Measurements from ENCODE around the gene RGS14.

Gene RGS14

DNA sequence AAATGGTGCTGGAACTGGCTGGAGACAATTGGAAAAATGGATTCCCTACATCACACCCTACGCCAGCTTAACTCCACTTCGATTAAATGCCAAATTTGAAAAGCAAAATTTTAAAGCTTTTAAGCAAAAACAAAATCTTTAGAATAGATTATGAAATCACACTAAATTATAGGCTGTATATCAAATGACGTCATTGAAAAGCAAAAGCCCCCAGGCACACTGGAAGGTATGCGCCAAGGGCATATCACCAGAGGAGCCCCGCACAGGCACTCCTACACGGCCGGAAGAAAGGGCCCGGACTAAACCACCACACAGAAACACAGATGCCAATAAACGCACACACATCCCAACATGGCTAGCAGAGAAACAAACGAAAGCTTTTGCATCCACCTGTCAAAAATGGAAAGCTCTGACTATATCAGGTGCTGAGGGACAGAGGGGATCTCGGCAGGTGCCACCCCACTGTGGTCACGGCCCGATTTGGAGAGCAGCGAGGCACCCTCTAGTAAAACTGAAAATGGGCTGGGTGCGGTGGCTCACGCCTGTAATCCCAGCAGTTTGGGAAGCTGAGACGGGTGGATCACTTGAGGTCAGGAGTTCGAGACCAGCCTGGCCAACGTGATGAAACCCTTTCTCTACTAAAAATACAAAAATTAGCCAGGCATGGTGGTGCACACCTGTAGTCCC, 29.0 kb upstream of the RGS14 start:
- Histone ChIP-seq H3K9me3 (ENCODE audit: control insufficient read depth, low read length) (no peaks in the 10 kb centered on the region), H3K4me1 (ENCODE audit: control insufficient read depth, insufficient read depth, low read length) (no peaks in the 10 kb centered on the region), H3K36me3 (ENCODE audit: control insufficient read depth, insufficient read depth, low read length) (peaks cover 3% of the 10 kb centered on the region), H3K4me3 (ENCODE audit: insufficient read depth, low read depth, low read length) (no peak overlapping the region), H3K27me3 (ENCODE audit: control insufficient read depth, insufficient read depth, low read length, poor library complexity, severe bottlenecking) (no peaks in the 10 kb centered on the region), H3K27ac (ENCODE audit: insufficient read depth, low read depth, low read length, poor library complexity, severe bottlenecking) (no peak overlapping the region)
- WGBS, 2 experiments, result 87 to 88% methylated on average over 18 to 19 of the region's 19 CpGs

DNA sequence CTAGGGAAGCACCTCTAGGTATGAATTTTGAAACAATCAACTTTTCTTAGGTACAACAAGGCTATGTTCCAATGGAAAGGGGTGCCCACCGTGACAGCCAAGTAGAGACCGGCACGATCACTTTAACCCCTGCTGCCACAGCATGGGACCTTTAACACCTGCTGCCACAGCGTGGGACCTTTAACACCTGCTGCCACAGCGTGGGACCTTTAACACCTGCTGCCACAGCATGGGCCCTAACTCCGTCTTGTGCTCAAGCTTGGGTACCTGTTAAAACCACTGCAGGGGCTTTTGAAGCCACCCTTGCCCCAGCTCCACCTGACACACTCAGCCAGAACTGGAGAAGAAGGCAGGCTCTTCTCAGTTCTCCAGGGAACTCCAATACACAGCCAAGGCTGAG, 27.8 kb upstream of the RGS14 start:
- no peaks in the 10 kb centered on the region for H3K4me1 ChIP-seq (ENCODE audit: control insufficient read depth, insufficient read depth, low read length)
- no peaks in the 10 kb centered on the region for H3K27me3 ChIP-seq (ENCODE audit: control insufficient read depth, insufficient read depth, low read length, poor library complexity, severe bottlenecking)
- H3K4me3 ChIP-seq (ENCODE audit: insufficient read depth, low read depth, low read length), result no peak overlapping the region
- WGBS, 2 experiments, result 93 to 94% methylated on average over 6 of the region's 6 CpGs
- no peaks in the 10 kb centered on the region for H3K9me3 ChIP-seq (ENCODE audit: control insufficient read depth, low read length)
- H3K36me3 ChIP-seq (ENCODE audit: control insufficient read depth, insufficient read depth, low read length), result peaks cover 11% of the 10 kb centered on the region
- no peak overlapping the region for H3K27ac ChIP-seq (ENCODE audit: insufficient read depth, low read depth, low read length, poor library complexity, severe bottlenecking)

DNA sequence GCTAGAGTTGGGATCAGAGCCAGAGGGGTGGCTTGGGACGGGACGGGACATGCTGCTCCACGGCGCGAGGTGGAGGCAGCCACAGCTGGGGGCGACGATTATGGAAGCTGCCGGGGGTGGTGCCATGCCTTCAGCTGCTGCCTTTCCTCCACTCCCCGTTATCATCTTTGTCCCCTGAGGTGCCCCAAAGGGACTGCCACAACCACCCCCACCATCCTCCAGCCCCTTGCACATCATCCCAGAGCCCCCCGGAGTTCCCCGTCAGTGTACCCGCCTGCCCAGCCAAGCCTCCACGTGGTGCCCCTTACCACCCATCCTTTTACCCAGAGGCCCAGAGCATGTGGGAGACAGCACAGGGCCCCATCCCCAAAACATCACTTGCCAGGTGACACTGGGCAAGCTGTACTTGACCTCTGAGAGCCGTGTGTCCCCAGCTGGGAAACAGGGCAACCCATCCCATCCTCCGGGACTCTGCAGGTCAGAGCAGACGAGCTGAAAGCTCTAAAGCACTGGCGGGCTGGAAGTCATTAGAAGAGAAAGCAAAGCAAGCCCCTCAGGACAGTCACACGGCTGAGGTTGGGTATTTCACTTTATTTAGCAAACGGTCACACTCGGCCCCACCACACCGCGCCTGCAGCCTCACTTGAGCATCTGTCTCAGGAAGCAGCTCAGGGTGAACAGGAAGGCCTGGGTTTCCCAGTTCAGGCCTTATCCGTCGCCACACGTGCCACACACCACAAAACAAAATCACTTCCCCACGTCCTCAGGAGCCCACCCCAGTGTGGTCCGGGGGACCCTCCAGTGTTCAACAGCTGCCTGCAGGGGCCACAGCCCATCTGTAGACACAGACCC, 26.5 kb upstream of the RGS14 start:
- H3K36me3 ChIP-seq (ENCODE audit: control insufficient read depth, insufficient read depth, low read length), result peaks cover 17% of the 10 kb centered on the region
- WGBS, 2 experiments, result 94% methylated on average over 27 of the region's 27 CpGs

DNA sequence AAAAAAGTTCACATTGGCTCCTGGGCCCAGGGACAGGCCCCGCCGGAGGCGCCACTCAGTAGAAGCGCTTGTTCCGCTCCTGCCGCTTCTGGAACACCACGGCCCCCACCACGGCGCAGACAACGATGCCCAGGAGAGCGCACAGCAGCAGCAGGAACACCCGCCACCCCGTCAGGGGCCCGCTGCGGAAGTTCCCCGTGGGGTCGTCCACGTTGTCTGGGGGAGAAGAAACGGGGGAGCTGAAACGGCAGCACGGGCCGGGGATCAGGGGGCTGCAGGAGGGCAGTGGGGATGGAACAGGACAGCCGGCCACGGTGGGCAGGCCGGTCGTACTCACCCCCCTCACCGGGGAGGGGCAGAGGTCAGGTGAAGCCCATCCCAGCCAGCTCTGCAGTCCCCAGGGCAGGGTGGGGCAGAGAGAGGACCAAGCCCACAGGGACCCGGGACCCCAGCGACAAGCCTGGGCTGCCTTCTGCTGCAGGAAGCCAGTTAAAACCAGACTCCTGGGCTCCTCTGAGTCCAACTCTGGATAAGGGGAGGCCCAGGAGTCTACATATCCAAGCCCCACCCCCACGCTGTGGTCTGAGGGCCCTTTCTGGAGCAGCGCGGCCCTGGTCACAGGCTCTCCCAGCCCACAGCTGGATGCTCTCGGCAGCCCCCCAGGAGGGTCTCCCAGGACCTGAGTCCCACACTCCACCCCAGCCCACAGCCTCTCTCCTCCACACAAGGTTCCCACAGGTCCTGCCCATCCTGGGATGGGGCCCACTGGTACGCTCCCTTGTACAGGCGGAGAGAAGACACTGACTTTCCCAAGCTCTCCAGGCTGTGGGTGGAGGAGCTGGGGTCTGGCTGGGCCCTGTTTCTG, 25.5 kb upstream of the RGS14 start:
- H3K36me3 ChIP-seq (ENCODE audit: control insufficient read depth, insufficient read depth, low read length), result peaks cover 27% of the 10 kb centered on the region
- 96% methylated on average over 35 of the region's 35 CpGs for WGBS, 2 experiments
- H3K9me3 ChIP-seq (ENCODE audit: control insufficient read depth, low read length), result no peaks in the 10 kb centered on the region
- no peak overlapping the region for H3K27ac ChIP-seq (ENCODE audit: insufficient read depth, low read depth, low read length, poor library complexity, severe bottlenecking)
- H3K27me3 ChIP-seq (ENCODE audit: control insufficient read depth, insufficient read depth, low read length, poor library complexity, severe bottlenecking), result no peaks in the 10 kb centered on the region
- no peak overlapping the region for H3K4me3 ChIP-seq (ENCODE audit: insufficient read depth, low read depth, low read length)
- H3K4me1 ChIP-seq (ENCODE audit: control insufficient read depth, insufficient read depth, low read length), result no peaks in the 10 kb centered on the region

More for the DNA sequence above, 26.5 kb upstream of the RGS14 start:
- no peaks in the 10 kb centered on the region for H3K27me3 ChIP-seq (ENCODE audit: control insufficient read depth, insufficient read depth, low read length, poor library complexity, severe bottlenecking)
- H3K4me3 ChIP-seq (ENCODE audit: insufficient read depth, low read depth, low read length), result no peak overlapping the region
- H3K27ac ChIP-seq (ENCODE audit: insufficient read depth, low read depth, low read length, poor library complexity, severe bottlenecking), result no peak overlapping the region
- H3K4me1 ChIP-seq (ENCODE audit: control insufficient read depth, insufficient read depth, low read length), result no peaks in the 10 kb centered on the region
- no peaks in the 10 kb centered on the region for H3K9me3 ChIP-seq (ENCODE audit: control insufficient read depth, low read length)

DNA sequence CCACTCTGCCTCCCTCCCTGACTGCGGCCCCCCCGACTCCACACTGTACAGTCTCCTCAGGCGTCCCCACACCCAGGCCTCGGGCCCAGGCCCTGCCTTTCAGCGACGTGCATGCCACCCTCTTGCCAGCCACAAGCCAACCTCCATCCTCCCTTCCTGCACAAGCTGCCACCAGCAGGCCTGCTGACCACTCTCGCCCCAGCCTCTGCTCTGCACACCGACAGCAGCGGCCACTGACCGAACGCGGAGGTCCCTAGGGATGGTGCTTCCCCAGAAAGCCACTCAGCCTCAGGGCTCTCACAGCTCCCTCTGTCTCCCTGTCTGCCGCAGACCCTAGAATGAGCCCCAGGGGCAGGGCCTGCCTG, 24.8 kb upstream of the RGS14 start:
- Histone ChIP-seq H3K4me1 (ENCODE audit: control insufficient read depth, insufficient read depth, low read length) (no peaks in the 10 kb centered on the region), H3K9me3 (ENCODE audit: control insufficient read depth, low read length) (no peaks in the 10 kb centered on the region), H3K4me3 (ENCODE audit: insufficient read depth, low read depth, low read length) (no peak overlapping the region), H3K27me3 (ENCODE audit: control insufficient read depth, insufficient read depth, low read length, poor library complexity, severe bottlenecking) (no peaks in the 10 kb centered on the region), H3K36me3 (ENCODE audit: control insufficient read depth, insufficient read depth, low read length) (peaks cover 30% of the 10 kb centered on the region), H3K27ac (ENCODE audit: insufficient read depth, low read depth, low read length, poor library complexity, severe bottlenecking) (no peak overlapping the region)
- WGBS, 2 experiments, result 95 to 98% methylated on average over 13 of the region's 13 CpGs

DNA sequence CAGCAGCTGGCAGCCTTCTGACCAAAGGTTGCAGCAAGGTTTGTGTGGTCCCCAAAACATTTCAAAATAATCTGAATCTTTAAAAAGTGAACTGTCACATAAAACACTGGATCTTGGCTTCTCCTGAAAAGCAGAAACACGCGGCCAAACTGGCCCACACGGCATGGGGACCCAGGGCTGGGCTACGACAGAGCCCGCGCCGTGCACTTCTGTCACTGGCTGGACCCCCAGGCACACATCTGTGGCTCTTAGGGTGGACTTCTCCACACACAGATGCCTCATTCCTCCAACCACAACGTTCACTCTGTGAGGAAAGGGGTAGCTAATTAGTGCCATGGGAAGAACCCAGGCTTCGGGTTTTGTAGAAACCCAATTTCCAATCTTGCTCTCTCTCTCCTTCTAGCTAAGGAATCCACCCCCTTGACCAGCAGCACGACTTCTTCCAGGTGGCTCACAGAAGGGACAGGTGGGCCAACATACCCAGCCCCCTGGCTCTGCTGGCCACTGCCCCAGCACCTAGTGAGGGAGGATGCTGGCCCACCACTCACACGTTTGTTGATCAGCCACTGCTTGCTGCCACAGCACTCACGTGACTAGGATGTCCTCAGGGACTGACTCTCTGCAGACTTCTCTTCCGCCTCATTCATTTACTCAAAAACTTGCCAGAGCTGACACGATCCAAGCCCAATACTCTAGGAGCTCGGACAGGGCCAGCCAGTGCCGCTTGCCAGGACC, 24.1 kb upstream of the RGS14 start:
- no peaks in the 10 kb centered on the region for H3K9me3 ChIP-seq (ENCODE audit: control insufficient read depth, low read length)
- H3K4me1 ChIP-seq (ENCODE audit: control insufficient read depth, insufficient read depth, low read length), result no peaks in the 10 kb centered on the region
- H3K27me3 ChIP-seq (ENCODE audit: control insufficient read depth, insufficient read depth, low read length, poor library complexity, severe bottlenecking), result no peaks in the 10 kb centered on the region
- no peak overlapping the region for H3K4me3 ChIP-seq (ENCODE audit: insufficient read depth, low read depth, low read length)
- 95% methylated on average over 15 of the region's 16 CpGs for WGBS, 2 experiments
- peaks cover 30% of the 10 kb centered on the region for H3K36me3 ChIP-seq (ENCODE audit: control insufficient read depth, insufficient read depth, low read length)
- H3K27ac ChIP-seq (ENCODE audit: insufficient read depth, low read depth, low read length, poor library complexity, severe bottlenecking), result no peak overlapping the region

DNA sequence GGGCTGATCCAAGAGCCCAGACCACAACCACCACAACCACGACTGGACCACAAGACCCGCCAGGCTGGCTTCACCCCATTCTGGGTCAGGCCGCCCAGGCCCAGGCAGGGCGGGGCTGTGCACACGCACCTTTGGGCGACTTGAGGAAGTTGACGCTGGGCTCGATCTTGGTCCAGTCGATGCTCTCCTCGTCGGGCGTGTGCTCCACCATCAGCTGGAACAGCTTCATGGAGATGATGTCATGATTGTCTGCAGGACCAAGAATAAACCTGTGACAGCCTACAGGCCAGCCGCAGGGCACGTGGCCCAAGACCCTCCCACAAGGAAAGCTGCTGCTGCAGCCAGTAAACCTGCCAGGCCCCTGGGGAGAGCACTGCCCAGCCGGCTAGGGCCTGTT, 23.6 kb upstream of the RGS14 start:
- H3K4me1 ChIP-seq (ENCODE audit: control insufficient read depth, insufficient read depth, low read length), result no peaks in the 10 kb centered on the region
- no peaks in the 10 kb centered on the region for H3K27me3 ChIP-seq (ENCODE audit: control insufficient read depth, insufficient read depth, low read length, poor library complexity, severe bottlenecking)
- peaks cover 30% of the 10 kb centered on the region for H3K36me3 ChIP-seq (ENCODE audit: control insufficient read depth, insufficient read depth, low read length)
- H3K4me3 ChIP-seq (ENCODE audit: insufficient read depth, low read depth, low read length), result no peak overlapping the region
- no peak overlapping the region for H3K27ac ChIP-seq (ENCODE audit: insufficient read depth, low read depth, low read length, poor library complexity, severe bottlenecking)
- H3K9me3 ChIP-seq (ENCODE audit: control insufficient read depth, low read length), result no peaks in the 10 kb centered on the region
- 95 to 96% methylated on average over 15 of the region's 15 CpGs for WGBS, 2 experiments

DNA sequence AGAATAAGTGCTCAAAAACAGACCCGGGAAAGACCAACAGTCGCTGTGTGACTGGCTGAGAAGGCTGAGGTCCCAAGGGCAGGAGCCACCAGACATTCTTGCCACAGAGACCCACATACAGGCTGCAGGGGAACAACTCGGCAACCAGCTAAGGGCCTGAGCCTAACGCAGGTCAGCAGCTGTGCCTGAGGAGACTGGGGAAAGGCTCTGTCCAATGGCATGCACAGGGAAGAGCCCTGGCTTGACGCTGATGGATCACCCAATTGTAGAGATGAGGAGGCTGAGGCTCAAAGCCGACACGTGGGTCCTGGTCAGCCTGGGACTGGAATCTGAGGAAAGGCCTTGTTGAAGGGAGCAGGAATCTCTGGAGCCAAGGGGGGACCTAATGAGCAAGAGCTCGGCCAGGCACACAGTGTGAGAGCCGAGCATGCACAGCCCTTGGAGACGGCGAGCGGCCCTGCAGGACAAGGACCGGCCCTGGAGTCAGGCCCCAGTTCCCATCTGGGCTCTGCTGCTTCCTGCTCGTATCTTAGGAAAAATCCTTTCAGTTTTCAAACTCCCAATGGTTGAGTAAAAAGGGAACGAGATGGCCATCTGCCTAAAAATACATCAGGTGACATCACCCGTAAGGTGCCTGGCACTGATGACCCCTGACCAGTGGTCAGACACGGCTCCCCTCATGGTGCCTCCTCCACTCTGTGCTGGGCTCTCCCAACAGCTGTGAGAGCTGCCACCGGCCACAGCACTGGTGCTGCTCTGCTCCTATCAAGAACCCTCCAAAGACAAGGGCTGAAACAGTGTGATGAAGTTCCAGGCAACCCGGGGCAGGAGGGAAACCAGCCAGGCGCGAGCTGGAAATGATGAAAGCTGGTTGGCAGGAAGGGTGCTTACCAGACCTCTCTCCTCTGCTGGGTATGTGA, 22.7 kb upstream of the RGS14 start:
- H3K4me3 ChIP-seq (ENCODE audit: insufficient read depth, low read depth, low read length), result no peak overlapping the region
- H3K27me3 ChIP-seq (ENCODE audit: control insufficient read depth, insufficient read depth, low read length, poor library complexity, severe bottlenecking), result no peaks in the 10 kb centered on the region
- H3K4me1 ChIP-seq (ENCODE audit: control insufficient read depth, insufficient read depth, low read length), result no peaks in the 10 kb centered on the region
- H3K27ac ChIP-seq (ENCODE audit: insufficient read depth, low read depth, low read length, poor library complexity, severe bottlenecking), result no peak overlapping the region
- H3K36me3 ChIP-seq (ENCODE audit: control insufficient read depth, insufficient read depth, low read length), result peaks cover 30% of the 10 kb centered on the region
- no peaks in the 10 kb centered on the region for H3K9me3 ChIP-seq (ENCODE audit: control insufficient read depth, low read length)
- WGBS, 2 experiments, result 93 to 94% methylated on average over 21 of the region's 21 CpGs

DNA sequence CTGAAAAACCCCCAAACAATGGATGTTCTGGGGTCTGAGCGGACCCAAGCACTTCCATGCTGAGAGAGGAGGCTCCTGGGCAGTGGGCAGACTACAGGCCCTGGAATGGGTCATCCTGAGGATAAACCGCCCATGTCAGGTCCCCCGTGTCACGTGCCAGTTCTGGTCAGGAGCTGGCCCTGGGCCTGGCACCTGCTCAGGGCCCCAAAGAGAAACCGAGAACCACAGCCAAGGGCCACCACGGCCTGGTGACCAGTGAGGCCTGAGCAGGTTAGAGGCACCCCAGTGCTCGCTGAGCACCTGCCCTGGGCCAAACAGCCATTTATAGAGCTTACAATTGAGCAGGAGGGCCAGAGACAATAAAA, 22.0 kb upstream of the RGS14 start:
- Histone ChIP-seq H3K4me1 (ENCODE audit: control insufficient read depth, insufficient read depth, low read length) (no peaks in the 10 kb centered on the region), H3K36me3 (ENCODE audit: control insufficient read depth, insufficient read depth, low read length) (peaks cover 30% of the 10 kb centered on the region), H3K27ac (ENCODE audit: insufficient read depth, low read depth, low read length, poor library complexity, severe bottlenecking) (no peak overlapping the region), H3K4me3 (ENCODE audit: insufficient read depth, low read depth, low read length) (no peak overlapping the region), H3K9me3 (ENCODE audit: control insufficient read depth, low read length) (no peaks in the 10 kb centered on the region), H3K27me3 (ENCODE audit: control insufficient read depth, insufficient read depth, low read length, poor library complexity, severe bottlenecking) (no peaks in the 10 kb centered on the region)
- WGBS, 2 experiments, result 95 to 96% methylated on average over 7 of the region's 7 CpGs
